ENCODE data around the gene STMN1.

STMN1 gene

GRCh38 chr1:25871086-25871703 is 35.0 kb downstream of the STMN1 start:
- no peak for DNase-seq (ENCODE audit: low read depth in 2 of 2)

GRCh38 chr1:25870614-25871013 is 35.6 kb downstream of the STMN1 start:
- no peak for DNase-seq (ENCODE audit: low read depth in 2 of 2)

DNA sequence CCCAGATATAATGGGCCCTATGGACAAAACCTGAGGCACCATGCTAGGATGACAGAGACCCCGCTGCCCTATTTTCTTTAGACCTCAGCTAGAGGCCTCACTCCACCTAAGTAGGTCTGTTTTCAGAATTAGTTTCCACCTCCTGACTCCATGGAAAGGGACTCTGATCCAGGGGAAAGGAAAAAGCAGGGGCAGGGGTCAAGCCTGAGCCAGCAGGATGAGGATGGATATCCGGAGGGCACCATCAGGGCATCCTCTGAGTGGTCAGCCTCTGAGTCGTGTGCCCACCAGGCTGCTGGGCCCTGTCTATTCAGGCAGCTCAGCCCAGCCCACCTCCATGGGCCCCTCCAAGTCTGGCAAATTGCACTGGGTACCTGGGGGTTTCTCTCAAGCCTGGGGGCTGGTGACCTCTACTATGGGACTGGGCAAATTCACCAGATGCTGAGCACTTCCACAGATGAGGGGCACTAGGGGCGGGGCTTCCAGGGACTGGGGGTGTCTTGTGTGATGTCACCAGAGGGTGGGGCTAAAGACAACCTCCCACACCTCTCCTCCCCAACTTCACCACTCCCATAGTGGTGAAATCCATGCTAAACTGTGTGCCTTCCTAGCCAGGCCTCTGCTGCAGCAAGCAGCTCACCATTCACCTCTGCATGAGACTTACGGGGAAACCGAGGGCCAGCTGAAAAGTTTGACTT is 36.2 kb downstream of the STMN1 start:
- no peak for DNase-seq (ENCODE audit: low read depth in 2 of 2)

DNA sequence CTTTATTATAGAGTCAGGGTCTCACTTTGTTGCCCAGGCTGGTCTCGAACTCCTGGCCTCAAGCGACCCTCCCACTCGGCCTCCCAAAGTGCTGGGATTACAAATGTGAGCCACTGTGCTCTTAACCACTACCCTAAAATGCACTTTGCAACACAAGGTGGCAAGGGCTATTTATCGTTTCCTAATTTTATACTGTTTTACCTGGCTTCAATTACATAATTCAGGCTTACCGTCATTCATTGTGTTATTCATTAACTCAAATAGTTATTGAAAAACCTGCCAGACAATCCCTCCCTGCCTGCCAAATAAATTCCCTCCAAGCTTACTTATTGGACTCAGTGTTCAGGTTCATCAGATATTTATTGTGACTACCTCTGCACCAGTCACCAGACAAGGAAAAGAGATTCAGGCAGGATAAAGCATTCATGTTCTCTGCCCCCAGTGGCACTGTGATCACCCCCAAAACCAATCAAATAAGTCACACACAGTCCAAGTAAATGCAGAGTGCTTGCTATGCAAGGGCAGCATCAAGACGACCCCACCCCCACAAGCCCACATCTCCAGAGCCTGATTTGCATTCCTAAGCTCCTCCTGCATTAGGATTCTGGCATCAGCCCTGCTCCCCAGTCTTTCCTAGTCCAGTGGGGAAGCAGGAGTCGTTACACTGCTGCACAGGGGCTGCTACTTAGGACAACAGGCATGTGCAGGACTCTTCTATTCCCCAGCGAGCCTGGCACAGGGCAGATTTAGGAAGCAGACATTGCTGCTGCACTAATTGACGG is 38.8 kb downstream of the STMN1 start:
- DNase-seq (ENCODE audit: low read depth in 2 of 2): no peak

GRCh38 chr1:25866288-25866687 is 39.9 kb downstream of the STMN1 start:
- DNase-seq (ENCODE audit: low read depth in 2 of 2): no peak

- no peak for DNase-seq (ENCODE audit: low read depth in 2 of 2)
These were observed 41.8 kb downstream of the STMN1 start for GRCh38 chr1:25864434-25864833.

DNA sequence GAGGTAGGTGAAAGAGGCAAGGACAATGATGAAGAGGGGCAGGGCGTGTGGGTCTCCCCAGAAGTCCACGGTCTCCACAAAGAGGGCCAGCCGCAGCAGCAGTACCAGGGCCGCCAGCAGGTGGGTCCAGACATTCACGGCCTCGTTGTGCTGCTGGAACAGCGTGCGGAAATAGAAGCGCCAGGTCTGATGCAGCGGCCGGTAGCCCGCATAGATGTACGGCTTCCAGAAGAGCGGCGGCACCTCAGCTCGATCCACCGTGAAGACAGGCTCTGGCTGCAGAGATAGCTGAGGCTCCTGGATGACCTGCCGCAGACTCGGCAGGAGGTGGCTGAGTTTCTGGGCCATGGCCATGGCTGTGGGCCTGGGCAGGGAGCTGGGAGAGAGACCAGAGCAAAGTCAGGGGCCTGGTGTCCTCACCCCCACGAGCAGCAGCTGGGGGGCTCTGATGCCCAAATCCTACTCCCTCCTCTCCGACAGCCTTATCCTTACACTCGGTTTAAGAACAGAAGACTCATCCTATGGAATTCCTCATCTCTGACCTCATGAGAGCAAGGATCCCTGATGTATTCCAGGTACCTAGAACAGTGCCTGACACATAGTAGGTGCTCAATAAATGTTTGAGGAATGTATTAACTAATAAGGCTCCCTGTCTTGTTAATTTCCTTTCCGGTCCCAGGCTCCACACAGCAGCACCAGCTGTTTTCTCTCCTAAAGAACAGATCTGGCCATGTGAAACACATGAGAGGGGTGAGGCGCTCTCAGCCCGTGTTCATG is 42.5 kb downstream of the STMN1 start:
- no peak for DNase-seq (ENCODE audit: low read depth in 2 of 2)

DNA sequence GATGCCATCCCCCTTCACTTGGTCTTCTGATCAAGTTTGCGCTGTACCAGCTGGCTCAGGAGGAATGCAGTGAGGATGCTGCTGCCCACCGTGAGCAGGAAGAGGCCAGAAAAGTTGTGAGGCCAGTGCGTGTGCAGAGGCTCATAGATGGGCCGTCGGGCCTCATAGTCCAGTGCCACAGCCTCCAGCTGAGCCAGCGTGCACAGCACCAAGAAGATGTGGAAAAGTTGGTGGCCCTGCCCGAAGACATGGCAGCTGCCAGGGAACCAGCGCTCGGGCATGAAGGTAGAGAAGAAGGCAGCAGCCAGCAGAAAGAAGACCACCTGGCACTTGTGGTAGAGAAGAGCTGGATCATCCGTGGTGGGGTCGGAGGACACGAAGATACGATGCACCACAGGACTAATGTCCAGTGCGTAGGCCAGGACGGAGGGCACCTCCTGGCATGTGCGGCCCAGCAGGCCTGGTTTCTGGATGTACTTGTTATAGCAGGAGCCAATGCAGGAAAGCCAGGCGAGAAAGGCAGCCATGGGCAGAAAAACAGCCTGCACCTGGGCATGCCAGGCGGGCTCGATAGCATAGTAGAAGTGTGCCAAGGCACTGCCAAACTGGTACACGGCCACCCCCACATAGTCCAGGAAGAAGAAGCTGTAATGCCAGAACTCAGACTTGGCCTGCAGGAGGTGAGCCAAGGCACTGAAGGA is 43.3 kb downstream of the STMN1 start:
- DNase-seq (ENCODE audit: low read depth in 2 of 2): no peak

- DNase-seq (ENCODE audit: low read depth in 2 of 2): no peak
These were observed 44.6 kb downstream of the STMN1 start for GRCh38 chr1:25861316-25862286.

- peak; percentile 84 to 89 for DNase-seq (ENCODE audit: low read depth in 2 of 2)
These were observed 47.1 kb downstream of the STMN1 start, which contains the start of gene AUNIP for GRCh38 chr1:25858906-25859789. Gene AUNIP (minus strand): TSS chr1:25859457. CDS start chr1:25859357, 100 bp downstream.

- no peak for DNase-seq (ENCODE audit: low read depth in 2 of 2)
These were observed 47.7 kb downstream of the STMN1 start for GRCh38 chr1:25858494-25858893.

DNA sequence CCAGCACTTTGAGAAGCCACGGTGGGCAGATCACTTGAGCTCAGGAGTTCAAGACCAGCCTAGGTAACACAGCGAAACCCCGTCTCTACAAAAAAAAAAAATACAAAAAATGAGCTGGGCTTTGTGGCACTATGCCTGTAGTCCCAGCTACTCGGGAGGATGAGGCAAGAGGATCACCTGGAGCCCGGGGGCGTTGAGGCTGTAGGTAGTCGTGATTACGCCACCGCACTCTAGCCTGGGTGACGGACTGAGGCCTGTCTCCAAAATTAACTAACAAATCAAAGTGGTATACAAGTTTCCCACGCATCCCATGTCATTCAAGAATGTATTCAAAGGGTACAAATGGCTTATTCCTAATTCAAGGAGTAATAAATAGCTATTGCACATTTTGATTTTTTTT is 49.4 kb downstream of the STMN1 start:
- DNase-seq (ENCODE audit: low read depth in 2 of 2): no peak

- no peak for DNase-seq (ENCODE audit: low read depth in 2 of 2)
These were observed 51.7 kb downstream of the STMN1 start for GRCh38 chr1:25854554-25854953.
